Panc1 (cell line): Measurements from ENCODE around the gene MYO16.

Source experiments
- CTCF ChIP-seq: fragments of 450-650 bp; IDR thresholded peaks from 2 replicates; pipeline ENCODE4 v1.5.1; 2017; ENCODE audit warnings: mild to moderate bottlenecking
- POLR2AphosphoS5 ChIP-seq: IDR thresholded peaks from 2 replicates; pipeline ENCODE4 v1.6.1; 2012; ENCODE audit warnings: mild to moderate bottlenecking, low read depth, low read length, moderate library complexity
- SIN3A ChIP-seq: IDR thresholded peaks from 2 replicates; pipeline ENCODE4 v1.6.1; 2012; ENCODE audit warnings: low read depth, mild to moderate bottlenecking, low read length, moderate library complexity, borderline replicate concordance; ENCODE audit not compliant: insufficient read depth
- TCF7L2 ChIP-seq: IDR thresholded peaks from 2 replicates; pipeline ENCODE4 v1.6.1; 2011; ENCODE audit warnings: mild to moderate bottlenecking, low read depth, low read length, inconsistent platforms
- TF ChIP-seq, protein P1 (sequence below), 2 experiments: IDR thresholded peaks; 2 replicates each; pipeline ENCODE4 v1.6.1; 2011 to 2012; ENCODE audit warnings: low read depth in 2 of 2, control low read depth in 1 of 2, low read length in 1 of 2, mild to moderate bottlenecking in 1 of 2, moderate library complexity in 1 of 2; ENCODE audit not compliant: insufficient read depth in 1 of 2

DNA sequence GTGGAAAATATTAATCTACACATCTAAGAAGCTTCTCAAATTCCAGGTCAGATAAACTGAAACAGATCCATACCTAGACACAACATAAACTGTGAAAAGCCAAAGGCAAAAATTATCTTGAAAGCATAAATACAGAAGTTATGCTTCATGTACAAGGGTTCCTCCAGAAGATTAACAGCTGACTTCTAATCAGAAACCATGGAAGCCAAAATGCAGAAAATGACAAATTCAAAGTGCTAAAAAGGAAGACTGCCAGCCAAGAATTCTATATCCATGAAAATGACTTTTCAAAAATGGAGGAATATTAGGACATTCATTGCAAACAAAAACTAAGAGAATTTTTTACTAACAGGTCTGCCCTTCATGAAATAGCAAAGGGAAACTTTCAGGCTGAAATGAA lies 72.8 kb downstream of the MYO16 start:
- TF ChIP-seq POLR2AphosphoS5 (no peak), SIN3A (no peak), CTCF (no peak), TCF7L2 (no peak)
- TF ChIP-seq, protein P1, sequence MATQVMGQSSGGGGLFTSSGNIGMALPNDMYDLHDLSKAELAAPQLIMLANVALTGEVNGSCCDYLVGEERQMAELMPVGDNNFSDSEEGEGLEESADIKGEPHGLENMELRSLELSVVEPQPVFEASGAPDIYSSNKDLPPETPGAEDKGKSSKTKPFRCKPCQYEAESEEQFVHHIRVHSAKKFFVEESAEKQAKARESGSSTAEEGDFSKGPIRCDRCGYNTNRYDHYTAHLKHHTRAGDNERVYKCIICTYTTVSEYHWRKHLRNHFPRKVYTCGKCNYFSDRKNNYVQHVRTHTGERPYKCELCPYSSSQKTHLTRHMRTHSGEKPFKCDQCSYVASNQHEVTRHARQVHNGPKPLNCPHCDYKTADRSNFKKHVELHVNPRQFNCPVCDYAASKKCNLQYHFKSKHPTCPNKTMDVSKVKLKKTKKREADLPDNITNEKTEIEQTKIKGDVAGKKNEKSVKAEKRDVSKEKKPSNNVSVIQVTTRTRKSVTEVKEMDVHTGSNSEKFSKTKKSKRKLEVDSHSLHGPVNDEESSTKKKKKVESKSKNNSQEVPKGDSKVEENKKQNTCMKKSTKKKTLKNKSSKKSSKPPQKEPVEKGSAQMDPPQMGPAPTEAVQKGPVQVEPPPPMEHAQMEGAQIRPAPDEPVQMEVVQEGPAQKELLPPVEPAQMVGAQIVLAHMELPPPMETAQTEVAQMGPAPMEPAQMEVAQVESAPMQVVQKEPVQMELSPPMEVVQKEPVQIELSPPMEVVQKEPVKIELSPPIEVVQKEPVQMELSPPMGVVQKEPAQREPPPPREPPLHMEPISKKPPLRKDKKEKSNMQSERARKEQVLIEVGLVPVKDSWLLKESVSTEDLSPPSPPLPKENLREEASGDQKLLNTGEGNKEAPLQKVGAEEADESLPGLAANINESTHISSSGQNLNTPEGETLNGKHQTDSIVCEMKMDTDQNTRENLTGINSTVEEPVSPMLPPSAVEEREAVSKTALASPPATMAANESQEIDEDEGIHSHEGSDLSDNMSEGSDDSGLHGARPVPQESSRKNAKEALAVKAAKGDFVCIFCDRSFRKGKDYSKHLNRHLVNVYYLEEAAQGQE (IDR thresholded peaks at IDR 0.05; ENCODE audit: insufficient read depth in 1 of 2, low read depth in 2 of 2, low read length in 1 of 2): no peak
